ENCODE measurements around the gene USP7.

- TF ChIP-seq, protein P1, sequence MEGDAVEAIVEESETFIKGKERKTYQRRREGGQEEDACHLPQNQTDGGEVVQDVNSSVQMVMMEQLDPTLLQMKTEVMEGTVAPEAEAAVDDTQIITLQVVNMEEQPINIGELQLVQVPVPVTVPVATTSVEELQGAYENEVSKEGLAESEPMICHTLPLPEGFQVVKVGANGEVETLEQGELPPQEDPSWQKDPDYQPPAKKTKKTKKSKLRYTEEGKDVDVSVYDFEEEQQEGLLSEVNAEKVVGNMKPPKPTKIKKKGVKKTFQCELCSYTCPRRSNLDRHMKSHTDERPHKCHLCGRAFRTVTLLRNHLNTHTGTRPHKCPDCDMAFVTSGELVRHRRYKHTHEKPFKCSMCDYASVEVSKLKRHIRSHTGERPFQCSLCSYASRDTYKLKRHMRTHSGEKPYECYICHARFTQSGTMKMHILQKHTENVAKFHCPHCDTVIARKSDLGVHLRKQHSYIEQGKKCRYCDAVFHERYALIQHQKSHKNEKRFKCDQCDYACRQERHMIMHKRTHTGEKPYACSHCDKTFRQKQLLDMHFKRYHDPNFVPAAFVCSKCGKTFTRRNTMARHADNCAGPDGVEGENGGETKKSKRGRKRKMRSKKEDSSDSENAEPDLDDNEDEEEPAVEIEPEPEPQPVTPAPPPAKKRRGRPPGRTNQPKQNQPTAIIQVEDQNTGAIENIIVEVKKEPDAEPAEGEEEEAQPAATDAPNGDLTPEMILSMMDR (IDR thresholded peaks at IDR 0.05; ENCODE audit: low read depth, low read length, missing input control), result no peak
- TF ChIP-seq, protein P2, sequence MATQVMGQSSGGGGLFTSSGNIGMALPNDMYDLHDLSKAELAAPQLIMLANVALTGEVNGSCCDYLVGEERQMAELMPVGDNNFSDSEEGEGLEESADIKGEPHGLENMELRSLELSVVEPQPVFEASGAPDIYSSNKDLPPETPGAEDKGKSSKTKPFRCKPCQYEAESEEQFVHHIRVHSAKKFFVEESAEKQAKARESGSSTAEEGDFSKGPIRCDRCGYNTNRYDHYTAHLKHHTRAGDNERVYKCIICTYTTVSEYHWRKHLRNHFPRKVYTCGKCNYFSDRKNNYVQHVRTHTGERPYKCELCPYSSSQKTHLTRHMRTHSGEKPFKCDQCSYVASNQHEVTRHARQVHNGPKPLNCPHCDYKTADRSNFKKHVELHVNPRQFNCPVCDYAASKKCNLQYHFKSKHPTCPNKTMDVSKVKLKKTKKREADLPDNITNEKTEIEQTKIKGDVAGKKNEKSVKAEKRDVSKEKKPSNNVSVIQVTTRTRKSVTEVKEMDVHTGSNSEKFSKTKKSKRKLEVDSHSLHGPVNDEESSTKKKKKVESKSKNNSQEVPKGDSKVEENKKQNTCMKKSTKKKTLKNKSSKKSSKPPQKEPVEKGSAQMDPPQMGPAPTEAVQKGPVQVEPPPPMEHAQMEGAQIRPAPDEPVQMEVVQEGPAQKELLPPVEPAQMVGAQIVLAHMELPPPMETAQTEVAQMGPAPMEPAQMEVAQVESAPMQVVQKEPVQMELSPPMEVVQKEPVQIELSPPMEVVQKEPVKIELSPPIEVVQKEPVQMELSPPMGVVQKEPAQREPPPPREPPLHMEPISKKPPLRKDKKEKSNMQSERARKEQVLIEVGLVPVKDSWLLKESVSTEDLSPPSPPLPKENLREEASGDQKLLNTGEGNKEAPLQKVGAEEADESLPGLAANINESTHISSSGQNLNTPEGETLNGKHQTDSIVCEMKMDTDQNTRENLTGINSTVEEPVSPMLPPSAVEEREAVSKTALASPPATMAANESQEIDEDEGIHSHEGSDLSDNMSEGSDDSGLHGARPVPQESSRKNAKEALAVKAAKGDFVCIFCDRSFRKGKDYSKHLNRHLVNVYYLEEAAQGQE (IDR thresholded peaks at IDR 0.05), result no peak
- TF ChIP-seq, protein P3, sequence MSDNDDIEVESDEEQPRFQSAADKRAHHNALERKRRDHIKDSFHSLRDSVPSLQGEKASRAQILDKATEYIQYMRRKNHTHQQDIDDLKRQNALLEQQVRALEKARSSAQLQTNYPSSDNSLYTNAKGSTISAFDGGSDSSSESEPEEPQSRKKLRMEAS (IDR thresholded peaks at IDR 0.05), result no peak
- TF ChIP-seq EGR1 (IDR thresholded peaks at IDR 0.05; ENCODE audit: low read depth in 2 of 2) (no peak), JUND (IDR thresholded peaks at IDR 0.05) (no peak), GABPA (IDR thresholded peaks at IDR 0.05 in 1 of 2, conservative IDR thresholded peaks at IDR 0.05 in 1 of 2) (no peak), YY1 (IDR thresholded peaks at IDR 0.05) (no peak), RAD21 (IDR thresholded peaks at IDR 0.05) (no peak), FOXA1 (IDR thresholded peaks at IDR 0.05) (no peak), HNF4A (conservative IDR thresholded peaks at IDR 0.05) (no peak), RXRA (IDR thresholded peaks at IDR 0.05) (no peak)
- TF ChIP-seq, protein P4, sequence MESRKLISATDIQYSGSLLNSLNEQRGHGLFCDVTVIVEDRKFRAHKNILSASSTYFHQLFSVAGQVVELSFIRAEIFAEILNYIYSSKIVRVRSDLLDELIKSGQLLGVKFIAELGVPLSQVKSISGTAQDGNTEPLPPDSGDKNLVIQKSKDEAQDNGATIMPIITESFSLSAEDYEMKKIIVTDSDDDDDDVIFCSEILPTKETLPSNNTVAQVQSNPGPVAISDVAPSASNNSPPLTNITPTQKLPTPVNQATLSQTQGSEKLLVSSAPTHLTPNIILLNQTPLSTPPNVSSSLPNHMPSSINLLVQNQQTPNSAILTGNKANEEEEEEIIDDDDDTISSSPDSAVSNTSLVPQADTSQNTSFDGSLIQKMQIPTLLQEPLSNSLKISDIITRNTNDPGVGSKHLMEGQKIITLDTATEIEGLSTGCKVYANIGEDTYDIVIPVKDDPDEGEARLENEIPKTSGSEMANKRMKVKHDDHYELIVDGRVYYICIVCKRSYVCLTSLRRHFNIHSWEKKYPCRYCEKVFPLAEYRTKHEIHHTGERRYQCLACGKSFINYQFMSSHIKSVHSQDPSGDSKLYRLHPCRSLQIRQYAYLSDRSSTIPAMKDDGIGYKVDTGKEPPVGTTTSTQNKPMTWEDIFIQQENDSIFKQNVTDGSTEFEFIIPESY (IDR thresholded peaks at IDR 0.05), result no peak
Observed at GRCh38 chr16:8904018-8904430, 59.7 kb downstream of the USP7 start.
